ENCODE measurements around the gene NKX1-1.

GRCh38 chr4:1371176-1372165 lies 34.8 kb downstream of the NKX1-1 start:
- no peak for TF ChIP-seq CTCF (IDR thresholded peaks at IDR 0.05)
- TF ChIP-seq POLR2A (IDR thresholded peaks at IDR 0.05), result no peak
